Tibial nerve (tissue), 4 donors: ENCODE measurements around the gene CAPN13.

ENCODE experiments used
- CTCF ChIP-seq, 5 experiments: fragments of 200-600 bp in 3 of 5; fragments of 450-650 bp in 2 of 5; sonication (generic) in 3 of 5; IDR thresholded peaks; one replicate each; pipeline ENCODE4 v1.5.1; 2016 to 2019; ENCODE audit warnings: antibody characterized with exemption in 5 of 5, mild to moderate bottlenecking in 3 of 5, moderate library complexity in 2 of 5
- EP300 ChIP-seq, 2 donors: sonication (generic); formaldehyde crosslinking; IDR thresholded peaks; one replicate each; pipeline ENCODE4 v1.6.1; 2017; ENCODE audit warnings: antibody characterized with exemption in 2 of 2, mild to moderate bottlenecking in 1 of 2
- POLR2A ChIP-seq, 2 donors: fragments of 450-650 bp; IDR thresholded peaks; one replicate each; pipeline ENCODE4 v1.6.1; 2017; ENCODE audit warnings: antibody characterized with exemption in 2 of 2, mild to moderate bottlenecking in 2 of 2, moderate library complexity in 2 of 2

DNA sequence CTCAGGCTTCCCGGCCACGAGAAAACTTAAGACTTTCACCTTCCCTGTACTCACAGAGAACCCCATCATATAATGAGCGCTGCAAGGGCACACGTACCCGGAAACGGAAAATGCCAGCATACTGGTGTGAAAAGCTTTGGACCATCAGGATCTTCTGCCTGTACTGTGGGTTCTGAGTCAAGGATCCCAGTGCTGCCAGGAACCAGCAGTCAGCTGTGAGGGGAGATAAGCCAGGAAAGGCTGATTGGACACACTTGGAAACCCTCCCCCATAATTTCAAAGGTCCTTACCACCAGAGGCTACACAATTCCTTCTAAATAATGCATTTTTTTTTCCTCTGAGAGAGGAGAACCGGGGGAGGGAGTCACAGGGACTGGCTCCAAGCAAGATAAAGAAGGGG lies 31.4 kb downstream of the CAPN13 start:
- TF ChIP-seq CTCF (IDR thresholded peaks at IDR 0.05) (no peak), POLR2A (IDR thresholded peaks at IDR 0.05) (no peak), EP300 (IDR thresholded peaks at IDR 0.05) (no peak)
